Colonic mucosa (tissue), 4 donors: ENCODE measurements around the gene EVI5. TPM values are rescaled to one million over a fixed set of nuclear protein-coding genes. Genes with fewer than 3 reads are reported as not detected.

Source experiments
- DNase-seq: peaks from one replicate; pipeline ENCODE4 v3.0.0-alpha.2; 2020
- H3K27ac ChIP-seq: fragments of 200-600 bp; one replicate; pipeline ENCODE4 v1.8.0; 2021
- H3K27me3 ChIP-seq: fragments of 200-600 bp; one replicate; pipeline ENCODE4 v1.8.0; 2021
- H3K36me3 ChIP-seq: fragments of 200-600 bp; one replicate; pipeline ENCODE4 v1.8.0; 2021
- H3K4me1 ChIP-seq: fragments of 200-600 bp; one replicate; pipeline ENCODE4 v1.8.0; 2021; ENCODE audit warnings: mild to moderate bottlenecking
- H3K4me3 ChIP-seq: fragments of 200-600 bp; one replicate; pipeline ENCODE4 v1.8.0; 2021
- H3K9ac ChIP-seq, 2 donors: one replicate each; pipeline ENCODE4 v1.7.0; 2013; ENCODE audit warnings: control low read depth in 2 of 2, low read depth in 2 of 2, low read length in 2 of 2
- H3K9me3 ChIP-seq: fragments of 200-600 bp; one replicate; pipeline ENCODE4 v1.8.0; 2021
- CTCF ChIP-seq: fragments of 200-600 bp; IDR thresholded peaks from one replicate; pipeline ENCODE4 v1.8.0; 2022; ENCODE audit warnings: antibody characterized with exemption, mild to moderate bottlenecking
- intact Hi-C: fragments of 100-400 bp; cut with DNase I; formaldehyde crosslinking; loops from one replicate; pipeline ENCODE4 v1.14.1; 2022
- total RNA-seq, 2 donors: library from RNA; stranded (reverse); fragmentation: NEBNext Ultra II Directional in 1 of 2; extraction: Animal tissue kit (Norgen Biotek cat#: 25700) in 1 of 2; gene quantifications; one replicate each; pipeline ENCODE4 v1.2.1, GENCODE V29; 2021
- donor health status: healthy.
- donor health status: DM: no; HTN: no; CAD: no.
- donor health status: DM: no; HTN: no; CAD: no.

The EVI5 gene
- total RNA-seq, 2 donors from 2014 or later: 23.9 to 29.0 TPM

- intact Hi-C loops: no loop called here
- no peak for TF ChIP-seq CTCF
- Histone ChIP-seq H3K36me3 (no peaks in the 10 kb centered on the region), H3K4me1 (peaks cover 6% of the 10 kb centered on the region), H3K9me3 (no peaks in the 10 kb centered on the region), H3K4me3 (no peak overlapping the region), H3K27ac (no peak overlapping the region), H3K27me3 (no peaks in the 10 kb centered on the region), H3K9ac (no peak overlapping the region)
- DNase-seq: no peak
Observed at GRCh38 chr1:92792340-92792782, 7.5 kb upstream of the EVI5 start.

GRCh38 chr1:92791487-92792066, 6.7 kb upstream of the EVI5 start:
- peaks cover 6% of the 10 kb centered on the region for H3K4me1 ChIP-seq
- no peak overlapping the region for H3K9ac ChIP-seq
- TF ChIP-seq CTCF: no peak
- no peaks in the 10 kb centered on the region for H3K27me3 ChIP-seq
- no peaks in the 10 kb centered on the region for H3K9me3 ChIP-seq
- no peak overlapping the region for H3K27ac ChIP-seq
- no peak overlapping the region for H3K4me3 ChIP-seq
- no peaks in the 10 kb centered on the region for H3K36me3 ChIP-seq
- intact Hi-C loops: no loop called here
- DNase-seq: no peak

GRCh38 chr1:92790867-92791266, 6.0 kb upstream of the EVI5 start:
- H3K9me3 ChIP-seq: no peaks in the 10 kb centered on the region

DNA sequence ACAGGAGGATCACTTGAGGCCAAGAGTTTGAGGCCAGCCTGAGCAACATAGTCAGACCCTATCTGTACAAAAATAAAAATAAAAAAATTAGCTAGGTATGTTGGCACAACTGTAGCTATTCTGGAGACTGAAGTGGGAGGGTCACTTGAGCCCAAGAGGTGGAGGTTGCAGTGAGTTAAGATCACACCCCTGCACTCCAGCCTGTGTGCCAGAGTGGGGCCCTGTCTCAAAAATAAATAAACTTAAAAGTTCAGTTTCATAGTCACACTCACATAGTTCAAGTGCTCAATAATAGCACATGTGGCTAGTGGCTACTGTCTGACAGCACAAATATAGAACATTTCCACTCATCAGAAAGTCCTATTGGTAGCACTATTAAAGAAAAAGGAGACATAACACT, 5.2 kb upstream of the EVI5 start:
- TF ChIP-seq CTCF: no peak
- Histone ChIP-seq H3K4me1 (peaks cover 6% of the 10 kb centered on the region), H3K9me3 (no peaks in the 10 kb centered on the region), H3K9ac (no peak overlapping the region), H3K27me3 (no peaks in the 10 kb centered on the region), H3K4me3 (no peak overlapping the region), H3K36me3 (no peaks in the 10 kb centered on the region), H3K27ac (no peak overlapping the region)
- no peak for DNase-seq
- intact Hi-C loops: no loop called here

More at GRCh38 chr1:92790867-92791266, 6.0 kb upstream of the EVI5 start:
- TF ChIP-seq CTCF: no peak
- H3K27ac ChIP-seq: no peak overlapping the region
- no peaks in the 10 kb centered on the region for H3K27me3 ChIP-seq
- no peak overlapping the region for H3K4me3 ChIP-seq
- H3K4me1 ChIP-seq: peaks cover 6% of the 10 kb centered on the region
- DNase-seq: no peak
- H3K9ac ChIP-seq: no peak overlapping the region
- intact Hi-C loops: no loop called here
- no peaks in the 10 kb centered on the region for H3K36me3 ChIP-seq

DNA sequence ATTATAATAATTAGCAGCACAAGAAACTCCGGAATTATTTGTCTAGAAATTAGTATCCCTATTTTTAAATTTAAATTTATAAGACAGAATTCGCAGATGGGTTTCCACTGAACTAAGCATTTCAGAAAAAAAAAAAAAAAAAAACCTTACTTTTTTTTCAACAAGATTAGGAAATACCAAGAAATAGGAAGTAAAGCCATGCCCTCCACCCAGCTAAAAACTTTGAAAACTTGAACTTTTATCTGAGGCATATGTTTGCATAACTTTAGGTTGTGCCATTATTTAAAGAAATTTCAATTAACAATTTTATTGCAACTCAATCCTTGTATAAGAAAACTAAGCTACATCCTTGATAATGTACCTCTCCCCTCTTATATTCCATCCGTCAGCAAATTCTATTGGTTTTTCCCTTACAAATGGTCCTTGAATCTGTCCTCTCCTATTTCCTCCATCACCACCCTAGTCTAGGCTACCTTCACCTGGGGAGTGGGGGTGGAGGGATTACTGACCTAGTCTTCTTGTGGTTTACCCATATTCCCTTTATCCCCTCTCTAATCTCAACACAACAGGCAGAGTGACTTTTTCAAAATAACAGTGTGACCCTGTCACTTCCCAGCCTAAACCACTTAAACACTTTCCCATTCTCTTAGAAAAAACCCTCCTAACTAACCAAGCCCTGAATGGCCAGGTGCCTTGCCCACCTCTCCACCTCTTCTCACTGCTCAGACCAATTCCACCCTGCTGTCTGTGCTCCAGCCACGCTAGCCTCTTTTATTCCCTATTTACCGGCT, 1.4 kb upstream of the EVI5 start:
- no peak for TF ChIP-seq CTCF
- H3K9me3 ChIP-seq: no peaks in the 10 kb centered on the region
- H3K4me3 ChIP-seq: peak overlapping the region; percentile 73
- no peak overlapping the region for H3K9ac ChIP-seq
- no peaks in the 10 kb centered on the region for H3K27me3 ChIP-seq
- H3K36me3 ChIP-seq: no peaks in the 10 kb centered on the region
- DNase-seq: no peak
- intact Hi-C loops: no loop called here
- peak overlapping the region; percentile 99 for H3K27ac ChIP-seq
- H3K4me1 ChIP-seq: peaks cover 4% of the 10 kb centered on the region
